Smooth muscle cell (in vitro differentiated cells): ENCODE measurements around the gene ADGRF3. TPM values are rescaled to one million over a fixed set of nuclear protein-coding genes. Genes with fewer than 3 reads are reported as not detected.
"Not testable (repeated sequence)": the region's sequence is repeated elsewhere in the genome, so short reads cannot be mapped to it uniquely, and the experiment has no call there.

Source experiments
- DNase-seq: peaks from one replicate; lab custom pipeline; 2025; ENCODE audit not compliant: unreplicated experiment; lab: John Stamatoyannopoulos, UW
- H2AFZ ChIP-seq: fragments of 200-600 bp; sonication (generic); 2 replicates; pipeline ENCODE4 v1.6.0; 2016; ENCODE audit warnings: antibody characterized with exemption, low read depth, mild to moderate bottlenecking
- H3F3A ChIP-seq: fragments of 200-600 bp; sonication (generic); 2 replicates; pipeline ENCODE4 v1.6.0; 2017; ENCODE audit warnings: antibody characterized with exemption, low read depth
- H3K27ac ChIP-seq: fragments of 200-600 bp; sonication (generic); 2 replicates; pipeline ENCODE4 v1.5.1; 2016; ENCODE audit warnings: low read depth, mild to moderate bottlenecking
- H3K27me3 ChIP-seq: fragments of 200-600 bp; sonication (generic); 2 replicates; pipeline ENCODE4 v1.6.1; 2016; ENCODE audit warnings: low read depth, mild to moderate bottlenecking
- H3K36me3 ChIP-seq: fragments of 200-600 bp; sonication (generic); 2 replicates; pipeline ENCODE4 v1.5.1; 2016; ENCODE audit warnings: low read depth
- H3K4me1 ChIP-seq: fragments of 200-600 bp; sonication (generic); 2 replicates; pipeline ENCODE4 v1.5.1; 2016; ENCODE audit warnings: low read depth
- H3K4me2 ChIP-seq: fragments of 200-600 bp; sonication (generic); 2 replicates; pipeline ENCODE4 v1.6.0; 2016; ENCODE audit warnings: mild to moderate bottlenecking
- H3K4me3 ChIP-seq: fragments of 200-600 bp; sonication (generic); 2 replicates; pipeline ENCODE4 v1.5.1; 2016; ENCODE audit warnings: mild to moderate bottlenecking
- H3K79me2 ChIP-seq: fragments of 200-600 bp; sonication (generic); 2 replicates; pipeline ENCODE4 v1.6.0; 2016; ENCODE audit warnings: low read depth, mild to moderate bottlenecking
- H3K9ac ChIP-seq: fragments of 200-600 bp; sonication (generic); 2 replicates; pipeline ENCODE4 v1.6.0; 2016; ENCODE audit warnings: low read depth
- H3K9me3 ChIP-seq: fragments of 200-600 bp; sonication (generic); replicated peaks from 2 replicates; pipeline ENCODE4 v1.5.1; 2016; ENCODE audit warnings: low read depth
- H4K20me1 ChIP-seq: fragments of 200-600 bp; sonication (generic); 2 replicates; pipeline ENCODE4 v1.6.0; 2016; ENCODE audit warnings: low read depth
- WGBS: methylation state at CpG from one replicate; pipeline ENCODE4 v1.1.7; 2016; ENCODE audit warnings: low lambda C conversion rate; 5-methylcytosine and 5-hydroxymethylcytosine counted together
- polyA plus RNA-seq: library from polyadenylated mRNA; unstranded; fragments of >200 nt; fragmentation: Nextera tagmentation; extraction: Ambion mirVana; gene quantifications from 2 replicates; pipeline ENCODE4 v1.2.1, GENCODE V29; 2016
- total RNA-seq: library from RNA; depleted of rRNA; stranded (reverse); fragments of >200 nt; gene quantifications from 2 replicates; pipeline ENCODE4 v1.2.3, GENCODE V29; 2014
- TF ChIP-seq, protein P1 (sequence below): fragments of 200-600 bp; sonication (generic); IDR thresholded peaks from 2 replicates; pipeline ENCODE4 v1.5.1; 2017; ENCODE audit warnings: borderline replicate concordance, mild to moderate bottlenecking, antibody characterized with exemption; ENCODE audit not compliant: insufficient read depth, poor library complexity, severe bottlenecking

The ADGRF3 gene
- total and polyA plus RNA-seq, 2 experiments from 2014 or later: 0.06 TPM; not detected in 1

DNA sequence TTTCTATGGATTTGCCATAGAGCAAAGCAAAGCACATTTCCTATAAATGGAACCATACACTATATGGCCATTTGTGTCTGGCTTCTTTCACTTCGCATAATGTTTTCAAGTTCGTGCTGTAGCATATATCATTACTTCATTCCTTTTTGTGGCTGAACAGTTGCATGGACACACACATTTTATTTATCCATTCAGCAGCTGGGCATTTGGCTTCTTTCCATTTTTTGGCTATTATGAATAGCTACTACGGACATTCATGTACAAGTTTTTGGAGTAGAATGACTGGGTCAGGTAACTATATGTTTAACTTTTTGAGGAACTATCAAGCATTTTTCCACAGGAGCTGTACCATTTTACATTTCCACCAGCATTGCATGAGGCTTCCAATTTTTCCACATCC, 11.4 kb downstream of the ADGRF3 start:
- Histone ChIP-seq H3K27ac (no peak overlapping the region), H3K4me2 (no peak overlapping the region), H2AFZ (no peak overlapping the region)

DNA sequence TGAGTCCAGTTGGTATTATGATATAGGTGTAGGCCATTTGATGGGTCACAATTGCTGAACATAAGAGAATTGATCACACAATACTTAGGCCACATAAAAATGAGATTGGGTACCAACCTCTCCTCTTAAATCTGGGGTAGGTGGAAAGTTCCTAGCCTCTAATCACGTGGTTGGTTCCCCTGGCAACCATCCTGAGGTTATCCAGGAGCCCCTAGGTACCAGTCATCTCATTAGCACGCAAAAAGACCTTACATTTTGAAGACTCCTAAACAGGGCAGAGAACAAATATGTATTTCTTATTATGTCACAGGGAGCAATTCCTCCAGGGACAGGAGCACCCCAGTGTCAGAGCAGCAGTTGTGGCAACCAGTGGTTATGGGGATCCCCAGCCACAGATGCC, 13.3 kb downstream of the ADGRF3 start:
- H3K27ac ChIP-seq: no peak overlapping the region
- WGBS: 47% methylated on average over 2 of the region's 2 CpGs
- H3K9me3 ChIP-seq: no peaks in the 10 kb centered on the region
- H3K27me3 ChIP-seq: no peaks in the 10 kb centered on the region
- no peak overlapping the region for H3K4me3 ChIP-seq
- no peaks in the 10 kb centered on the region for H3K36me3 ChIP-seq
- no peak overlapping the region for H3K4me2 ChIP-seq
- TF ChIP-seq, protein P1, sequence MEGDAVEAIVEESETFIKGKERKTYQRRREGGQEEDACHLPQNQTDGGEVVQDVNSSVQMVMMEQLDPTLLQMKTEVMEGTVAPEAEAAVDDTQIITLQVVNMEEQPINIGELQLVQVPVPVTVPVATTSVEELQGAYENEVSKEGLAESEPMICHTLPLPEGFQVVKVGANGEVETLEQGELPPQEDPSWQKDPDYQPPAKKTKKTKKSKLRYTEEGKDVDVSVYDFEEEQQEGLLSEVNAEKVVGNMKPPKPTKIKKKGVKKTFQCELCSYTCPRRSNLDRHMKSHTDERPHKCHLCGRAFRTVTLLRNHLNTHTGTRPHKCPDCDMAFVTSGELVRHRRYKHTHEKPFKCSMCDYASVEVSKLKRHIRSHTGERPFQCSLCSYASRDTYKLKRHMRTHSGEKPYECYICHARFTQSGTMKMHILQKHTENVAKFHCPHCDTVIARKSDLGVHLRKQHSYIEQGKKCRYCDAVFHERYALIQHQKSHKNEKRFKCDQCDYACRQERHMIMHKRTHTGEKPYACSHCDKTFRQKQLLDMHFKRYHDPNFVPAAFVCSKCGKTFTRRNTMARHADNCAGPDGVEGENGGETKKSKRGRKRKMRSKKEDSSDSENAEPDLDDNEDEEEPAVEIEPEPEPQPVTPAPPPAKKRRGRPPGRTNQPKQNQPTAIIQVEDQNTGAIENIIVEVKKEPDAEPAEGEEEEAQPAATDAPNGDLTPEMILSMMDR: no peak
- no peaks in the 10 kb centered on the region for H3K4me1 ChIP-seq
- no peak overlapping the region for H3K9ac ChIP-seq
- no peaks in the 10 kb centered on the region for H4K20me1 ChIP-seq
- H3F3A ChIP-seq: no peaks in the 10 kb centered on the region
- DNase-seq: no peak
- H2AFZ ChIP-seq: no peak overlapping the region
- H3K79me2 ChIP-seq: no peaks in the 10 kb centered on the region

More for the DNA sequence above, 11.4 kb downstream of the ADGRF3 start:
- H4K20me1 ChIP-seq: no peaks in the 10 kb centered on the region
- peaks cover 12% of the 10 kb centered on the region for H3K4me1 ChIP-seq
- TF ChIP-seq, protein P1: no peak
- no peaks in the 10 kb centered on the region for H3K27me3 ChIP-seq
- WGBS: 90% methylated on average over 3 of the region's 3 CpGs
- no peaks in the 10 kb centered on the region for H3K9me3 ChIP-seq
- no peaks in the 10 kb centered on the region for H3K79me2 ChIP-seq
- H3K4me3 ChIP-seq: no peak overlapping the region
- no peaks in the 10 kb centered on the region for H3F3A ChIP-seq
- no peaks in the 10 kb centered on the region for H3K36me3 ChIP-seq
- no peak overlapping the region for H3K9ac ChIP-seq
- DNase-seq: no peak

DNA sequence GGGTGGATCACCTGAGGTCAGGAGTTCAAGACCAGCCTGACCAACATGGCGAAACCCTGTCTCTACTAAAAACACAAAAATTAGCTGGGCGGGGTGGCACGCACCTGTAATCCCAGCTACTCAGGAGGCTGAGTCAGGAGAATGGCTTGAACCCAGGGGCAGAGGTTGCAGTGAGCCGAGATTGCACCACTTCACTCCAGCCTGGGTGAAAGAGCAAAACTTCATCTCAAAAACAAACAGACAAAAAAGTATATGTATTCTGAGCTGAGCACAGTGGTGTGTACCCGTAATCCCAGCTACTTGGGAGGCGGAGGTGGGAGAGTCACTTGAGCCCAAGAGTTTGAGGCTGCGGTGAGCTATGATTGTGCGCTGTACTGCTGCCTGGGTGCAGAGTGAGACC, 15.3 kb downstream of the ADGRF3 start:
- not testable (repeated sequence) for H3K27ac ChIP-seq, H3K9me3 ChIP-seq, H3K79me2 ChIP-seq, H3K9ac ChIP-seq, H3F3A ChIP-seq, H2AFZ ChIP-seq, H3K36me3 ChIP-seq, H3K4me3 ChIP-seq, DNase-seq, H3K4me2 ChIP-seq, H3K4me1 ChIP-seq, H4K20me1 ChIP-seq, H3K27me3 ChIP-seq
- WGBS: 95% methylated on average over 8 of the region's 8 CpGs

DNA sequence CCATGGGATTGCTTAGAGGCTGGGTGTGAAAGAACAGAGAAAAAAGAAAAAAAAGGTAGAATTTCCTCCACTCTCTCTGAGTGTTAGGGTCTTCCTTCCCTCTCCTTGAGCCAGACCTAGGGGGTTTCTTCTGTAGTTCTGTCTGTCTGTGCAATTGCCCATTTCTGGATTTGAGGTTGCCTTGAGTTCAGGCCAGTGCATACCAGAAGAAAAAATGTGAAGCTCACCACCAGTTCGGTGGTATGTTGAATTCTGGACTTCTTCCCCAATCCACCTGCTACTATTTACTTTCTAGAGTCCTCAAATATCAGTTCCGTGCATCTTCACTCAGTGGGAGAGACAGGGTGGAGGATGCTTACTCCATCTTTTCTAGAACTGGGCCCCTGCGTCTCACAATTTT, 16.0 kb downstream of the ADGRF3 start:
- no peak overlapping the region for H3K9ac ChIP-seq
- H3K27me3 ChIP-seq: no peaks in the 10 kb centered on the region
- DNase-seq: no peak
- H3K4me1 ChIP-seq: no peaks in the 10 kb centered on the region
- H3K9me3 ChIP-seq: no peaks in the 10 kb centered on the region
- no peak overlapping the region for H3K4me2 ChIP-seq
- TF ChIP-seq, protein P1: no peak
- H3F3A ChIP-seq: no peaks in the 10 kb centered on the region
- no peaks in the 10 kb centered on the region for H3K36me3 ChIP-seq
- no peaks in the 10 kb centered on the region for H4K20me1 ChIP-seq
- no peak overlapping the region for H3K4me3 ChIP-seq
- H3K79me2 ChIP-seq: no peaks in the 10 kb centered on the region
- H2AFZ ChIP-seq: no peak overlapping the region
- H3K27ac ChIP-seq: no peak overlapping the region
- 94% methylated on average over 3 of the region's 3 CpGs for WGBS
